Cardiac muscle cell (in vitro differentiated cells and primary cell): ENCODE data around the gene AJM1. TPM values are rescaled to one million over a fixed set of nuclear protein-coding genes. Genes with fewer than 3 reads are reported as not detected.
"Not testable (repeated sequence)": the region's sequence is repeated elsewhere in the genome, so short reads cannot be mapped to it uniquely, and the experiment has no call there.

Source experiments
- DNase-seq, 2 donors: peaks; one replicate each; pipeline versions ENCODE4 v3.0.0 to v3.0.0-alpha.2; 2010 to 2017; ENCODE audit warnings: low read depth in 1 of 2, low spot score in 1 of 2
- H3K27ac ChIP-seq: fragments of 200-600 bp; sonication (generic); 2 replicates; pipeline ENCODE4 v1.5.1; 2016
- H3K27me3 ChIP-seq: fragments of 200-600 bp; sonication (generic); 2 replicates; pipeline ENCODE4 v1.6.0; 2016; ENCODE audit warnings: control low read depth
- H3K36me3 ChIP-seq: fragments of 200-600 bp; sonication (generic); 2 replicates; pipeline ENCODE4 v1.5.1; 2016; ENCODE audit warnings: control low read depth
- H3K4me1 ChIP-seq: fragments of 200-600 bp; sonication (generic); 2 replicates; pipeline ENCODE4 v1.8.1; 2017; ENCODE audit warnings: low read depth, mild to moderate bottlenecking, mixed run types
- H3K4me3 ChIP-seq: fragments of 200-600 bp; sonication (generic); 2 replicates; pipeline ENCODE4 v1.5.1; 2016; ENCODE audit warnings: mild to moderate bottlenecking
- H3K9me3 ChIP-seq: fragments of 200-600 bp; sonication (generic); 2 replicates; pipeline ENCODE4 v1.5.1; 2017; ENCODE audit warnings: low read depth, mild to moderate bottlenecking, control low read depth
- CTCF ChIP-seq: IDR thresholded peaks from 2 replicates; pipeline ENCODE4 v1.5.1; 2012; ENCODE audit warnings: low read depth, mild to moderate bottlenecking, low read length
- polyA plus RNA-seq: library from polyadenylated mRNA; unstranded; fragments of >200 nt; fragmentation: Nextera tagmentation; extraction: Ambion mirVana; gene quantifications from 2 replicates; pipeline ENCODE4 v1.2.1, GENCODE V29; 2016
- total RNA-seq: library from RNA; depleted of rRNA; stranded (reverse); fragments of >200 nt; gene quantifications from 2 replicates; pipeline ENCODE4 v1.2.3, GENCODE V29; 2016

AJM1 gene
- total and polyA plus RNA-seq, 2 experiments from 2014 or later: 8.5 to 12.1 TPM

GRCh38 chr9:136839229-136840139 is 2.8 kb upstream of the AJM1 start:
- Histone ChIP-seq H3K27ac (peak overlapping the region; percentile 88), H3K27me3 (no peaks in the 10 kb centered on the region), H3K4me1 (peaks cover 27% of the 10 kb centered on the region), H3K4me3 (no peak overlapping the region), H3K36me3 (peaks cover 9% of the 10 kb centered on the region), H3K9me3 (no peaks in the 10 kb centered on the region)
- DNase-seq: no peak
- TF ChIP-seq CTCF: no peak

GRCh38 chr9:136840140-136840876 is 2.0 kb upstream of the AJM1 start:
- peaks cover 27% of the 10 kb centered on the region for H3K4me1 ChIP-seq
- H3K4me3 ChIP-seq: no peak overlapping the region
- H3K27ac ChIP-seq: peak overlapping the region; percentile 88
- H3K9me3 ChIP-seq: no peaks in the 10 kb centered on the region
- H3K36me3 ChIP-seq: peaks cover 9% of the 10 kb centered on the region
- DNase-seq: no peak
- no peak for TF ChIP-seq CTCF
- no peaks in the 10 kb centered on the region for H3K27me3 ChIP-seq

GRCh38 chr9:136840877-136841645 is 1.2 kb upstream of the AJM1 start:
- peaks cover 27% of the 10 kb centered on the region for H3K4me1 ChIP-seq
- DNase-seq: peak; percentile 63 to 84
- no peak for TF ChIP-seq CTCF

GRCh38 chr9:136841646-136842379 is 465 bp upstream of the AJM1 start:
- not testable (repeated sequence) for H3K4me3 ChIP-seq, DNase-seq
- peak overlapping the region; percentile 88 for H3K27ac ChIP-seq

More at GRCh38 chr9:136840877-136841645, 1.2 kb upstream of the AJM1 start:
- H3K27me3 ChIP-seq: no peaks in the 10 kb centered on the region
- peaks cover 9% of the 10 kb centered on the region for H3K36me3 ChIP-seq
- no peaks in the 10 kb centered on the region for H3K9me3 ChIP-seq
- peak overlapping the region; percentile 88 for H3K27ac ChIP-seq
- no peak overlapping the region for H3K4me3 ChIP-seq

GRCh38 chr9:136843159-136843800 is 1.0 kb downstream of the AJM1 start:
- not testable (repeated sequence) for H3K27me3 ChIP-seq, H3K9me3 ChIP-seq, H3K36me3 ChIP-seq, DNase-seq, H3K4me3 ChIP-seq
- H3K4me1 ChIP-seq: peaks cover 27% of the 10 kb centered on the region
- peak overlapping the region; percentile 11 for H3K27ac ChIP-seq

More at GRCh38 chr9:136841646-136842379, 465 bp upstream of the AJM1 start:
- H3K36me3 ChIP-seq, H3K9me3 ChIP-seq, H3K27me3 ChIP-seq: not testable (repeated sequence)
- peaks cover 27% of the 10 kb centered on the region for H3K4me1 ChIP-seq
